ENCODE results near the gene KCNE4. TPM values are rescaled to one million over a fixed set of nuclear protein-coding genes. Genes with fewer than 3 reads are reported as not detected.

KCNE4 gene
- polyA plus RNA-seq, 1 of the 3 experiments (the other 2 are of a cell fraction) = 0.20 TPM

DNA sequence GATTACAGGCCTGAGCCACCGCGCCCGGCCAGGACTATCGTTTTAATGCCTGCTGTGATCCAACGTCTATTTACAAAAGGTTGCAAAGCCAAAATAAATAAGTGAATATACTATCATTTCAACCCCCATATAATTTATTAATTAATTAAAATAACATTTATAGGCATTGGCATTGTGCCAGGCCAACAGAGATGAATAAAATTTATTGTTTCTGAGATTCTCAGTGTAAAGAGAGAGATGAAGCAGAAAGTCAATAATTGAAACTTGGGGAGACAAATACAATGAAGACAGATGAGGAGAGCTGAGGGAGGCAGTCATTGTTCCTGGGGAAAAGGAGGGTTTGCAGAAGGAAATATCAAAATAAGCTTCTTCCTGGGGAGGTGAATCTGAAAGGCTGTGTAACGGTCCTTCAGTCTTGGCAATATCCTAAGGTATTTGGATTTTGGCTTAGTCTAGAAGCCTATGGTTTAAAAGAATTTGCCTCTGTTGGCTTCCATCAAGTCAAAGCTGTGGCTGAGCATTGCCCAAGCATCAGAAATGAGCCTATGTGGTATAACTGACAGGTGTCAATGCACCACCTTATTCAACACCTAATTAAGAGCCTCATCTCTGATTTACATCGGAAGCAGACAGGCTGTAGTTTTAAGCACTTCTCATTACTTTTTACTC is 31.5 kb downstream of the KCNE4 start:
- Histone ChIP-seq H3K4me1 (ENCODE audit: control insufficient read depth in 1 of 2, insufficient read depth in 2 of 2, low read depth in 1 of 2, low read length in 1 of 2) (peaks cover 5 to 22% of the 10 kb centered on the region in 2 experiments), H3K27ac (ENCODE audit: low read depth in 2 of 2, low read length in 1 of 2) (peak overlapping the region in 1 of 2 experiments; percentile 85; a peak in 2 of 4 replicates), H3K9me3 (no peaks in the 10 kb centered on the region), H4K20me1 (ENCODE audit: insufficient read depth) (no peaks in the 10 kb centered on the region), H2AFZ (ENCODE audit: low read depth) (no peak overlapping the region), H3K4me2 (no peak overlapping the region), H3K9me2 (no peaks in the 10 kb centered on the region), H3K9ac (no peak overlapping the region), H3K36me3 (replicated peaks in 1 of 2; ENCODE audit: control insufficient read depth in 1 of 2, insufficient read depth in 2 of 2, low read length in 1 of 2) (no peaks in the 10 kb centered on the region), H3F3A (replicated peaks; ENCODE audit: insufficient read depth) (peaks cover 32% of the 10 kb centered on the region), H3K4me3 (ENCODE audit: low read depth in 2 of 2, low read length in 1 of 2) (no peak overlapping the region), H3K27me3 (ENCODE audit: insufficient read depth) (no peaks in the 10 kb centered on the region), H3K79me2 (ENCODE audit: insufficient read depth) (no peaks in the 10 kb centered on the region)
- no peak for DNase-seq
- CTCF ChIA-PET = no interaction called here
- WGBS (ENCODE audit: low lambda C conversion rate) = 71% methylated on average over 7 of the region's 7 CpGs
- no peak for TF ChIP-seq GABPA (IDR thresholded peaks at IDR 0.05; ENCODE audit: low read depth)
- TF ChIP-seq PBX3 (IDR thresholded peaks at IDR 0.05) = peak; percentile 9; the same call in 1 of the 2 replicates
- POLR2A ChIA-PET = no interaction called here

GRCh38 chr2:223084873-223085272 is 32.9 kb downstream of the KCNE4 start:
- Histone ChIP-seq H4K20me1 (ENCODE audit: insufficient read depth) (no peaks in the 10 kb centered on the region), H3F3A (replicated peaks; ENCODE audit: insufficient read depth) (peaks cover 31% of the 10 kb centered on the region), H3K9ac (peak overlapping the region; percentile 16; the same call in 1 of the 2 replicates), H3K79me2 (ENCODE audit: insufficient read depth) (no peaks in the 10 kb centered on the region), H3K36me3 (replicated peaks in 1 of 2; ENCODE audit: control insufficient read depth in 1 of 2, insufficient read depth in 2 of 2, low read length in 1 of 2) (no peaks in the 10 kb centered on the region), H3K4me1 (ENCODE audit: control insufficient read depth in 1 of 2, insufficient read depth in 2 of 2, low read depth in 1 of 2, low read length in 1 of 2) (peaks cover 5 to 16% of the 10 kb centered on the region in 2 experiments), H3K4me2 (peak overlapping the region; percentile 35; the same call in 1 of the 2 replicates), H3K9me2 (no peaks in the 10 kb centered on the region), H3K9me3 (no peaks in the 10 kb centered on the region), H3K27me3 (ENCODE audit: insufficient read depth) (no peaks in the 10 kb centered on the region), H3K4me3 (ENCODE audit: low read depth in 2 of 2, low read length in 1 of 2) (no peak overlapping the region), H2AFZ (ENCODE audit: low read depth) (peak overlapping the region; percentile 66; the same call in 1 of the 2 replicates), H3K27ac (ENCODE audit: low read depth in 2 of 2, low read length in 1 of 2) (peak overlapping the region; percentile 71 to 85)
- 9% methylated on average over 2 of the region's 2 CpGs for WGBS (ENCODE audit: low lambda C conversion rate)
- POLR2A ChIA-PET = no interaction called here
- TF ChIP-seq, protein P1, sequence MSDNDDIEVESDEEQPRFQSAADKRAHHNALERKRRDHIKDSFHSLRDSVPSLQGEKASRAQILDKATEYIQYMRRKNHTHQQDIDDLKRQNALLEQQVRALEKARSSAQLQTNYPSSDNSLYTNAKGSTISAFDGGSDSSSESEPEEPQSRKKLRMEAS (IDR thresholded peaks at IDR 0.05; ENCODE audit: low read depth) = no peak
- peak in 1 of 2 experiments; percentile 72; a peak in 1 of 4 replicates for TF ChIP-seq EP300 (IDR thresholded peaks at IDR 0.05; ENCODE audit: borderline replicate concordance in 1 of 2, low read depth in 1 of 2, low read length in 1 of 2)
- no peak for TF ChIP-seq SIN3A (IDR thresholded peaks at IDR 0.05; ENCODE audit: borderline replicate concordance, low read depth, low read length)
- TF ChIP-seq RCOR1 (IDR thresholded peaks at IDR 0.05; ENCODE audit: low read length) = no peak
- TF ChIP-seq, protein P2, sequence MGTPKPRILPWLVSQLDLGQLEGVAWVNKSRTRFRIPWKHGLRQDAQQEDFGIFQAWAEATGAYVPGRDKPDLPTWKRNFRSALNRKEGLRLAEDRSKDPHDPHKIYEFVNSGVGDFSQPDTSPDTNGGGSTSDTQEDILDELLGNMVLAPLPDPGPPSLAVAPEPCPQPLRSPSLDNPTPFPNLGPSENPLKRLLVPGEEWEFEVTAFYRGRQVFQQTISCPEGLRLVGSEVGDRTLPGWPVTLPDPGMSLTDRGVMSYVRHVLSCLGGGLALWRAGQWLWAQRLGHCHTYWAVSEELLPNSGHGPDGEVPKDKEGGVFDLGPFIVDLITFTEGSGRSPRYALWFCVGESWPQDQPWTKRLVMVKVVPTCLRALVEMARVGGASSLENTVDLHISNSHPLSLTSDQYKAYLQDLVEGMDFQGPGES (IDR thresholded peaks at IDR 0.05; ENCODE audit: low read depth, low read length) = no peak
- TF ChIP-seq TAF1 (IDR thresholded peaks at IDR 0.05; ENCODE audit: borderline replicate concordance, low read depth, low read length) = no peak
- no peak for TF ChIP-seq YY1 (IDR thresholded peaks at IDR 0.05; ENCODE audit: low read depth)
- peak; percentile 49; the same call in 1 of the 2 replicates for TF ChIP-seq PBX3 (IDR thresholded peaks at IDR 0.05)
- TF ChIP-seq GATA2 (CRISPR knock-in tag; IDR thresholded peaks at IDR 0.05) = peak; percentile 59
- TF ChIP-seq FOSL2 (IDR thresholded peaks at IDR 0.05; ENCODE audit: borderline replicate concordance, low read depth) = peak; percentile 77; the same call in 1 of the 2 replicates
- TF ChIP-seq EZH2phosphoT487 (IDR thresholded peaks at IDR 0.05; ENCODE audit: borderline replicate concordance, low read depth) = no peak
- peak; percentile 79 for TF ChIP-seq NFIC (IDR thresholded peaks at IDR 0.05; ENCODE audit: borderline replicate concordance)
- TF ChIP-seq RAD21 (IDR thresholded peaks at IDR 0.05; ENCODE audit: low read length) = 0 out of 2 replicates have a peak, but pooled peaks have one; percentile 18
- no peak for TF ChIP-seq MEF2A (IDR thresholded peaks at IDR 0.05; ENCODE audit: borderline replicate concordance, low read depth)
- peak; percentile 47; the same call in 1 of the 2 replicates for TF ChIP-seq RXRA (IDR thresholded peaks at IDR 0.05; ENCODE audit: borderline replicate concordance, low read depth)
- peak; percentile 91 for TF ChIP-seq TCF12 (IDR thresholded peaks at IDR 0.05)
- TF ChIP-seq POLR2AphosphoS5 (IDR thresholded peaks at IDR 0.05; ENCODE audit: low read depth, low read length) = peak; percentile 45; the same call in 1 of the 2 replicates
- peak; percentile 72 for TF ChIP-seq JUND (IDR thresholded peaks at IDR 0.05)
- peak; percentile 36 for DNase-seq
- CTCF ChIA-PET = interaction anchor here (0.6 to 1.6 kb wide), 3 partner anchors 9 to 113 kb away, joined by 3 to 4 read pairs (median 4); no protein-coding TSS in a partner anchor

All from SK-N-SH (cell line).